Right lung (tissue), 5 donors: Measurements from ENCODE around the gene GPR37. TPM values are rescaled to one million over a fixed set of nuclear protein-coding genes. Genes with fewer than 3 reads are reported as not detected.

Experiments
- DNase-seq, 2 donors: peaks; one replicate each; pipeline ENCODE4 v3.0.0-alpha.2; 2013
- polyA plus RNA-seq, 5 donors: library from polyadenylated mRNA; unstranded; fragments of 120-200 nt; gene quantifications; one replicate each; pipeline versions ENCODE4 v1.2.1 to v1.2.3, GENCODE V29; 2013; ENCODE audit warnings: inconsistent platforms in 1 of 5, low replicate concordance in 1 of 5; ENCODE audit not compliant: insufficient read length in 5 of 5, insufficient read depth in 1 of 5

The GPR37 gene
- polyA plus RNA-seq, 5 donors: 4.2 to 5.8 (median 5.3) TPM

DNA sequence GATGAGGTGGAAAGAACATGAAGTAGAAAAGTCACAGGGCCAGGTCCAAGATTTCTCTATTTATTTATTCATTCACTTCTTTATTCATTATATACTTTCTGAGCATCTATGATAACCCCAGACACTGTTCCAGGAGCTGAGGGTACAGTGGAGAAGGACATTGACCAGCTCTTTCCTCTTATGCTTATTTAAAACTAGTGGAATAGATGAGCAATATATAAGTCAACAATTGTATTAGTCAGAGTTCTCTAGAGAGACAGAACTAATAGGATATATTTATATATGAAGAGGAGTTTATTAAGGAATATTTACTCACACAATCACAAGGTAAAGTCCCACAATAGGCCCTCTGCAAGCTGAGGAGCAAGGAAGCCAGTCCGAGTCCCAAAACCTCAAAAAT lies 15.0 kb upstream of the GPR37 start:
- no peak for DNase-seq

DNA sequence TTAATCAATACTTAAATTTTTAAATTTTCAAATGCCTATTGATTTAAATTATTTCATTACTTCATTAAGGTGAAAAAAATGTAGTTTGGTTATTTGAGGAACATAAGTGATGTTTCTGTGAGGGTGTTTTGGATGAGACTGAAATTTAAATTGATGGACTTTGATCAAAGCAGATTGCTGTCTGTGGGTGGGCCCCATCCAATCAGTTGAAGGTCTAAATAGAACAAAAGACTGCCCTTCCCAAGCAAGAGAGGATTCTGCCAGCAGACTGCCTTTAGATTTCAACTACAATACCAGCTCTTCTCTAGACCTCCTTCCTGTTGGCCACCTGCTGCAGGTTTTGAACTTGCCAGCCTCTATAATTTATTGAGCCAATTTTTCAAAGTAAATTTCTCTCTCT lies 14.5 kb upstream of the GPR37 start:
- no peak for DNase-seq

DNA sequence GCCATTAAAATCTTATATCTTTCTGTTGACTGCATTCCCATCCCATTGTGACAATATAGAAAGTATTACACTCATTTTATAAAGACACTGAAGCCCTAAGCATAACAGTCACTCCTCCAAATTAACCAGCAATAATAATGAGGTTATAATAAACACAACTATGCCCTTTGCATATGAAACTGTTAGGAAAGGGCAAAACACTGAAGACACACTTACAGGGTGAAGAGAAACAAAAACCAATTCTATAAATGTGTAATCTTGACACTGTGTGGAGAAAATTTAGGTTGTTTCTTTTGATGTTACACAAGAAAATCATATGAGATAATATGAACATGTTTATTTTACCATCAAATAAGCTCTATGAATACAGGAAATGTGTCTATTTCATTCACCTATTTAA lies 14.0 kb upstream of the GPR37 start:
- no peak for DNase-seq

DNA sequence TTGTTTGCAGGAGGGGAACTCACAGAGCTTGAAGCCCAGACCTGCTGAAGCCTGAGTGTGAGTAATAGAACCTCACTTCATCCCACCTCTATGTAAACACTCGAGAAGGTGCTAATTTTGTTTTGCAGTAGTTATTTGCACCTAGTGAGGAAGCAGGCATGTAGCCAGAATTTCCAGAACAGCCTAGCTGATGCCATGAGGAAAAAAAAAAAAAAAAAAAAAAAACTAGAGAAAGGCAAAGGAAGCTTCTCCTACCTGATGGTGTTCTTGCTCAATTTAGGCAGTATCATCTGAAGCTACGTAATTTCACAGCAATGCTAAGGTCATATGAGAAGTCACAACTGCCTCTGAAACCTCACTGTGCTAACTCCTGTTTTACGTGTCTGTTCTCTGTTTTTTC lies 13.6 kb upstream of the GPR37 start:
- DNase-seq: no peak

DNA sequence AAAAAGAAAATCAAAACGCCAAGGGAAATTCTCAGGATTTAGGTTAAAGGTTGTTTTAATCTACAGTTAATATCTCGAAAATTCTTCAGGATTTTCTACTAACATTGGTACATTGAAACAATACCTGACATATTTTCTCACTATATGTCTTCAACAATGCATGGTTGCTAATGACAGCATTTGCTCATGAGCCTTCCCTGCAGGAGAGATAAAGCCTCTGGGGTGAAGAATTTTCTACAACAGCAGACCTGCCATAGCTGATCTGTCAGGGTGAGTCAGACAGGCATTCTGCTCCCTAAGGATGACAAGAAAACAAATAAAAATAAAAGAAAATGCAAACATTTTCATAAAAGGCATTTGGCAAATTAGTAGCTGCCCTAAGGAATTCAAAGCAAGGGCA lies 11.7 kb upstream of the GPR37 start:
- no peak for DNase-seq

DNA sequence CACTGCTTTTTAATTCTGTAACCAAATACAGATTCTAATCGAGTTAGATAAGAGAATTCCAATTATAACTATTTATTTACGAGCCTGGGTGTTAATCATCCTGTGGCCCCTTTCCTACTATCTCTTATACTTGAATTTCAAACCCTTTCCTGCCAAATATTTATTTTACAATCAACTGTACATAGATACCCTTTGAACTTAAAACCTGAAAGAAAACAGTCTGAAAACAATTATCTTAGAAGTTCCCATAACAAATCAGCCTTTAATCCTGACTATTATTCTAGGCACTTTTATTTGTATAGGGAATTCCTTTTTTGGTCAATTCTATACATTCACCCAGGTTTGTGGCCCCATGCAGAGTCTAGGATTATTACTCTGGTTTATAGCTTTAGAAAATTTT lies 10.6 kb upstream of the GPR37 start:
- DNase-seq: no peak

DNA sequence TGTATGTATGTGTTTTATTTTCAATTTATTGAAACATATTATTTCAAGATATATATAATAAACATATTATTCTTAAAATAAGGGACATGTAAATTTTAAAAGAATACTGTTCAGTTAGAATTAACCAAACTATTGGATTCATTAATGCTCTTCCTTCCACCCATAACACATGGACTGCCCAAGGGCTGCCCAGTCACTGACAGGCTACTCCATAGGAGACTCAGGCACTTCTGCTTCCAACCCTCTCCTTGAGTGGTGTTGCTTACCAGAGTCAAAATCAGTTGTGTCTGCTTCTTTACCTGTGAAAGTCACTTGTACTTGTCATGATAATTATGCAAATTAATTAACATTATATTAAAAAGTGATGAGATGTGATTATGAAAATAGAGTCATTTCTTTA lies 9.8 kb upstream of the GPR37 start:
- DNase-seq: no peak

DNA sequence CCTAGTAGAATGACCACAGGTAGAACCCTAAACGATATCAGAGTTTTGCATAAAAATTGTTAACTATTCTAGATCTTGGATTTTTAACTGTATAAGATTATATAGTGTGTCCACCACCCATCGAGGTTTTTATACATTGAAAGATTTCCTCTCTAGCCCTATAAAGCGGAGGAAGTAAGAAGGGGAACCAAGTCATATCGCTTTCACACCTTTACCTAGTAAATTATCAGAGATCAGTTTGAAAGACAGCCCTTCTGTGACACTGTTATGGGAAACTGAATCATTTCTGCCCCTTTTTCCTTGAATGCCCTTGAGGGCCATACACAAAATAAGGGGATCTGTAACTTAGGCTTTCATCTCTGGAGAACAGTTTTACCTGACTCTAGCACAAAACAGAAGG lies 8.3 kb upstream of the GPR37 start:
- no peak for DNase-seq

DNA sequence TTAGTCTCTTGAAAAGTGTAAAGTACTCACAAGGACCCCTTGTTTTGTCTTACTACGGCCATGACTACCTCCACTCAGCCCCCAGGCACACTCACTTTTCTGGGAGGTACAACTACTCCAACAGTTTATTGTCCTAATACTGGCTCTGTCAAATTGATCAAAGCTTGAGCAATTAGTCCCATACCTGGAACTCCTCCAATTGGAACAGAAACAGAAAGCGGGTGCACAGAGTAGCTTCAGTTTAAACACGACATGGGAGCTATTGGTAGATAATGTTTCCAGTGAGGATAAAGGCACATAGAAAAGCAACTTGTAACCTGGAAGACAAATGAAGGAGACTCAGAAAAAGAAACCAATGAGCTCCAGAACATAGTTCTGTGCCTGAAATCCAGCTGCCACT lies 7.7 kb upstream of the GPR37 start:
- no peak for DNase-seq

DNA sequence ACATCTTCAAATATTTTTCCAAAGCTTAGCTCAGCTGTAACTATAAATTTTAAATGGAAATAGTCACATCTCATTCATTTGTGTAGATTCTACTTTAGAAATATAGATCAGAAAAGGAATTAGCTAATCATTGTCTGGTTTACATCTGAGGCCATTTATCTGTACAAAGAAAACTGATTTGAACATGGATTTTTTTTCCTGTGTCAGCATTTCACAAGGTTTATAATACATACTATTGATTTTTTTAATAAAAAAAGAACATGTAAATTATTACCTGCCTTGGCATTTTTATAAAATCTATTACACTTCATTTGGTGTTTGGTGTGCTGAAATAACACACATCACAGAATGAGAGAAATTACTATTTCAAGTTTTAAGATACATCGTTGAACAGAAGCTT lies 3.5 kb upstream of the GPR37 start:
- no peak for DNase-seq

DNA sequence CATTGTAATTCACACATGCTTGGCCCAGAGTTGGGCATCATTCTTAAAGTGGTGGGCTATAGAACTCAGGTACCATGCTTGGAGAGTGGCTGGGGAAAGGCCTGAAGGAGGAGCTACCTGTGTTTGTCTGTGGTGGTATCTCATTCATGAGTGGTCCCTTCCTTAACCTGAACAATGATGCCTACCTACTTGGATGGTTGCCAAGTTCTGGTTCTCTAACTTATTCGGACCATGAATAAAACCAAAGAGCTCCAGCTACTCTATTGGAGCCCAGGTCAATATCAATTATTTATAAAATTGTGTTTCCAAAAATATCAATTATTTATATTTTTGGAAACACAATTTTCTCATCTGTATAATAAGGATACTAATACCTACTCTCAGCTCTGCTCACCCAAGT lies 2.9 kb upstream of the GPR37 start:
- DNase-seq: no peak

DNA sequence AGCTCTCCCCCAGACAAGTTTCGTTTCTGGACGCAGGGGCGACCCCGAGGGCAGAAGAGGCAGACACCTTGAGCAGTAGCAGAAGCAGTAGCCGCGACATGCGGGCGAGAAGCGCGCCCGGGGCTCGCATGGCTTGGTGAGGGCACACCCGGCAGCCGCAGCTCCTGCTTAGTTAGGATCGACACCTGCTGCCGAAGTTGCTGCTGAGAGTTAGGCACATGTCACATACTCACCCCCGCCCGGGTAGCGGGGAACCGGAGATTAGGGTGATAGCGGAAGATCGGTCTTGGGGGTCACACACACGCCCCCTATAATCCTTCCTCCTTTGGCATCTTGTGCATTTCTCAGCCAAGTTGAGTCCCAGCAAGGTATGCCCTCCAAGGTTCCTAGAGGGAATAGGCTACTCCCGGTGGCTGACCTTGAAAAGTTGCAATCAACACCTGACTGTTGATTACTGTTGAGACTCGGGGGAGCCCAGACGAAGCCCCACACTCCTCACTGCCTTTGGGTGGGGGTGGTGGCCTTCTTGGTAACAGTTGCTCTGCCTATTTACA lies 668 bp downstream of the GPR37 start:
- no peak for DNase-seq

DNA sequence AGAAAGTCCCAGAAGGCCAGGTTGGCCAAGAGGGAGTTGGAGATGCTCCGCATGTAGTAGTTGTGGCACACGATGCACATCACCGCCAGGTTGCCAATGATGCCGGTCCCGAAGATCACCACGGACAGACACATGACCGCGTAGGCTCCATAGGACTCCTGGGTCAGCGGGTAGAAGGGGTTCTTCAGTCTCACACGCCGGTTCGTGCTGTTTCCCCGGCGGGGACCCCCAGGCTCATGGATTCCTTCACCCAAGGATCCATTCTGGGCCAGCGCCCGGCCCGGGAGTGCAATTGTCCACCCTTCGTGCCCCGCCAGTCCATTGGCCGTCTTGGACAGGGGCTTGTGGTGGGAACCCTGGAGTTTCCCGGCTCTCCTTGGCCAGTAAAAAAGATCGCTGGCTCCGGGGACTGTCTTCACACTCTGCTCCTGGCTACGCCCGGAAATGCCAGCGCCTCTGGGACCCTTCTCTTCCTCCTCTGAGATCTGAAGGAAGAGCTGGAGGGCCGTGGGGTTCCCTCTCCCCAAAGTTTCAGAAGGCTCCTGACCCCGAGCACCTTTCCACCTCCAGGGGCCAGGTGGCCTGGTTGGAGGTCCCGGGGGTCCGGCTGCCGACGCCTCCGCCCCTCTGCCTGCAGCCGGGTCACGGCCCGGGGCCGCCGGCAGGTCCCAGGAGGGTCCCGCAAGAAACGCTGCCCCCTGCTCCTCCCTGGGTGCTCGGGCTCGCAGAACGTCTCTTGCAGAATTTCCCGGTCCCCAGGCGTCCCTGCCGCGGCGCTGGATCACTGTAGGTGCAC lies 1.3 kb downstream of the GPR37 start:
- DNase-seq: no peak

DNA sequence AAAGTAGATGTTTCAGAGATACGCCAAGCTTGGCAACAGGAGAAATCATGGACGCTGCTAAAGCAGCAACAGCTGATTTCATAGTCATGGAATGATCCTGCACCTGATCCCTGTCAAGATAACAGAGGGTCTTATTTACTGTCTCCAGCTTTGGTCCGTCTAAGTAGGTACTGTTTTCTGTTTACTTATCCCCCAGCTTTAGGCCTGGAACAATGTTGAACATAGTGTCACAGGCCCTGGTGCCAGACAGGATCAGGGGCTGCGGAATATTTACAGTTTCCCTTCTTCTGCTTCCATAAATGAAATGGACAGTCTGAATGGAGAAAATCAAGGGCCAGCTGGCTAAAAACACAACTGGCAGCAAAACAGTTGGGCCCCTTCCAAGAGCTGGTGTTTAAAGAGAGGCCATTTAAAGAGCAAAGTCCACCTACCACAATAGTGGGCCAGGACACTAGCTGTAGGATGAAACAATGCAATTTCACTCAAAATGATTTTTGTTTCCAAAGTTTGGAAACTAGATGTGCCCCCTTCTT lies 2.9 kb downstream of the GPR37 start:
- peak; percentile 29 to 56 for DNase-seq

DNA sequence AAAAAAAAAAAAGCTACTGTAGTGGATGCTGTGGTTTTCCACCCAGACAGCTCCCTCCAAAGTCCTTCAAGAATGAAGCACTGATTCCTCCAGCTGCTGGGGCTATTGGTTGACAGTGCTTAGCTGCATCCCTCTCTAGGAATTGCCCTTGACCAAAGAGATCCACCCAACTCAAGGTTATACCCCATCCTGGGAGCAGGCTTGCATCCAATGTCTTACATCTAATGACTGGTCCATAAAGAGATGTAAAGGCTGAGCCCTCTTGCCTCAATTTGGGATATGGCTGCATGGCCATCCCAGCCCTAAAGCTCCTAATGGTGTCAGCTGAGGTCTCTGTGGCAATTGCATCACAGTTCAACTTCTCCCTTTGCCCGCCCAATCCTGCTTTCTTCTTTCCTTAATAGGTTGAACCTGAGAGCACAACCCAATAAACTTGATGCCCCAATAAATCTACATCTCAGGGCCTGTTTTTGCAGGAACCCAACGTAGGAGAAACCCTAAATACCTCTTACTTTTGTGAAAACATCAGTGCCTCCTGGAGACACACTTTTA lies 4.4 kb downstream of the GPR37 start:
- no peak for DNase-seq

DNA sequence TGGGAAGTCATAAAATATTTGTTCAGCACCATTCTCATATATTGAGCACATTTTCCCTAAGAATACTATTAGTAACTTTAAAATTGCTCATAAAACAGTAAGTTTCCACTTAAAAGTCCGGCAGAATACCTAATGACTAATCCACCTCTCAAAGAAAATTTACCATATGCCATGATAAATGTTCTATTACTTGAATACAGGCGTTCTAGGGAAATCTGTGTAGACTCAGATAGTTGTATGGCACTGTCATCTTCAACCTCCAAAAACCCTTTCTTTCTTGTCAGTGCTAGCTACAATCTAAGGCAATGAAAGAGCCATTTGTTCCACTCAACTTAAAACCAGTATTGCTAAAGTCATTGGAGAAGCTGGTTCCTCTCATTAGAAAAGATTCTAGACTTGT lies 7.3 kb downstream of the GPR37 start:
- no peak for DNase-seq

DNA sequence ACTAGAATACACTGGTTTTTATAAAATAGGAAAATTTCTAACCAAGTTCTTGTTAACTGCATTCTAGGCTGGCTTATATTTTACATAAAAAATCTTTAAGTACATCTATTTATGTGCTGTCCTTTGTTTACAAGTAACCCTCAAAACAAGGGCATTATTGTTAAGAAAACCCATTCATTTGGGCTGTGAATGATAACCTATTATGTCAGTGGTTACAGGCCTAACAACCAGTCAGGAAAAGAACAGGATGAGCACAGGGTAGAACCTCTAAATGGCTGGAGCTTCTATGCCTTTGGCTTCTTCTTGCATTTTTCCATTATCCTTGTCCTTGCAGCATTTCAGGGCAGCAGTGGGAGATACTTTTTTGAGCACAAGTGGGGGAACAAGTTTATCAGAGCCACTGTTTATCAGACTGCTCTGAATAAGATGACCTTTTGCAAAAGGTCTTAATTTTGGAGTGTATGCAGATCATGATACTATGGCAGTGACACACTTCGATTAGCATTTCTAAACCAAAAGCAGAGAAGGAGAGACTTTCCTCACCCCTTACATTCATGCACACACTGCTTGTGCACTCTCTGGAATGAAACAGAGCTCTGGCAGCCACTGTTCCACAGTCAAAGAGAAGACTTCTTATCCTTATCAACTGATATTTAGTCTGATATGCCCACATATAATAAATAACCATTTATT lies 10.9 kb downstream of the GPR37 start:
- DNase-seq: no peak

DNA sequence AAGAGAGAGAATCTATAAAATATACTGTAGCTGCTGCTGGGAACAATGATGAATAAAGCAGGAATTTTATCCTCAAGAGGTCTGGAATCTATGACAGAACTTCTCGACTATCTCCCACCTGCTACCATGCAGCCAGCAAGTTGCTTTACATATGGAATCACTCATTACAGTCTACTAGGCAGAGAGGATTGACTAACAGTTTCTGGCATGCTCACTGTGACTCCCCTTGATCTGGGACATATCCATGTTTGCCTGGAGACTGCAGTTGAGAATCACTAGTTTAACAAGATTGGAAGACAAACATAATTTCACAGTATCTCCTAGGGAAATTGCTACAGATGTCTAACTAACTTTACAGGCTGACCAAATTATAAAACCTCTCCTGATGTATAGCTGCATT lies 13.3 kb downstream of the GPR37 start:
- no peak for DNase-seq

DNA sequence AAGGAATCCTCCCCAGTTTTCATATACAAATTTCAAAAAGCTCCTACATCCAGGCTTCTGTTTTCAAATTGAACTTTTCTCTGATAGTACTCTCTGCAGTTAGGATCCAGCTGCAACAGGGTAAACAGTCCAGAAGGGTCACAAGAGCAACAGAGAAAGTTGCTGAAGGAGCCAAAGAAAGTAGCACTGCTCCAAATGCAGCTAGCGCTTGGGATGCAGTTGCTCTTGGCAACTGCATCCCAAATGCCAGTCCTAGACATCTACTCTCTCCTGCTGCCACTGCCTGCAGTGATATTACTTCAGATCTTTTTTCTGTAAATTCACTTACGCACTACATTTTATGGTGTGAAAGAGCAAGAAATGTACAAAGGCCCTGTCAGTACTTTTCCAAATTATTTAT lies 14.6 kb downstream of the GPR37 start:
- no peak for DNase-seq

DNA sequence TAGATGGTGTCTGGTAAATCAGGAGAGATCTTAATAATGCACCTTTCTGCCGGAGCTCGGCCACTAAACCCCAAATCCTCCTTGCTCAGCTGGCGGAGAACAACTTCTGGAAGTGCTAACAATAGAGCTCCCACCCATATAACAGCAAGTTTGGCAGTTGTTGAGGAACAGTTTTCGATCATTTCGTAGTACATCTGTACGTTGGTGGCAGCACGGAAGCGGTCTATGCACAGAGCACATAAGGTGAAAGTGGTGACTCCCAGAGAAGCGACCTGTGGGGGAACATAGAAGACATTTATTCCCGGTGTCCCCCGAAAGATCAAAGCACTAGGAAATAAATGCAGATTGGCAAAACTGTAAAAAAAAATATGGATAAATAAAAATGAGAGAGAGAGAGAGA lies 18.5 kb downstream of the GPR37 start:
- DNase-seq: no peak

DNA sequence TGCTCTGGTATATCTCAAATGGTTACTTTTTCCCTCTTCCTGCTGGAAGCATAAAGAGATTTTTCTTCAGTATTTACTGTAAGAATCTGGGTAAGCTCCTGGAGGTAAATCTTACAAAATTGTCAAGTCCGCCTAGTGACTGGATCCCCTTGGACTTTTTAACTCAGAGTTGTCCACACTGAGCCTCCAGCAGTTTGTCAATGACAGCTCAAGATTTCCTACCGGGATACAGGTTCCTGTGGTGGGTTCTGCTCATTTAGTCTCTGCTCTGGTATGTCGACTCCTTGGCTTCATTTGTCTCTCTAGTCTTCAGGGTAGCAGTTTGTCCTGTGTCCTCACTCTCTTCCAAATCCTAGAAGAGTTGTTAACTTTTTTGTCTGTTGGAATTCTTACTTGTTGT lies 27.0 kb downstream of the GPR37 start:
- DNase-seq: no peak

DNA sequence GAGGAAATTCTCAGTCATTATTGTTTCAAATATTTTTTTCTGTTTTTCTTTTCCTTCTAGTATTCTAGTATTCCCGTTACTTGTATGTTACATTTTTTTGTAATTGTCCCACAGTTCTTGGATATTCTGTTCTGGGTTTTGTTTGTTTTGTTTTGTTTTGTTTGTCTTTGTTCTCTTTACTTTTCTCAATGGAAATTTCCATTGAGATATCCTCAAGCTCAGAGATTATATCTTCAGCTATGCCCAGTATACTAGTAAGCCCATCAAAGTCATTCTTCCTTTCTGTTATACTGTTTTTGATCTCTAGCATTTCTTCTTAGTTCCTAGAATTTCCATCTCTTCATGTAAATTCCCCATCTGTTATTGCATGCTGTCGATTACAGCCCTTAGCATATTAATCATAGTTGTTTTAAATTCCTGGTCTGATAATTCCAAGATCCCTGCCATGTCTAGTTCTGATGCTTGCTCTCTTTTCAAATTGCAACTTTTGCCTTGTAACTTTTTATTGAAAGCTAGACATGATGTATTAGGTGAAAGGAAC lies 27.8 kb downstream of the GPR37 start:
- no peak for DNase-seq

DNA sequence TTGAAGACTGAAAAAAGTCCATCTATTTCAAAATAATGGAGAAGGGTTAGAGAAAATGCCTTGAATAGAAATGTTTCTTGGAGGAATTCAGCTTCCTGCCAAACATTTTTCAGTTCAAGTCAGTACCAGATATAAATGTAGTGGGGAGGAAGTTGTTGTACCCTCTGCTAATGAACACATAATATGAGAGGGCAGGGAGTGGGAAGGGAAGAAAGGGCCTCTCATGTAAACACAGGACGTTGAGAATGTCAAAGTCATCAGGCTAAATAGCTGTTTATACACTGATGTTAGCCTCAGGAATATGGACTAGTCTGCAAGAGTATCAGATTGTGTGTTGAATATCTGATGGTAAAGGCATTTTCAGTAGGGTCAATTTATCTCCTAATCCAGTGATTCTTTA lies 37.0 kb downstream of the GPR37 start:
- no peak for DNase-seq
